Transverse colon (tissue), 4 donors: ENCODE results near the gene OR52B2. TPM values are rescaled to one million over a fixed set of nuclear protein-coding genes. Genes with fewer than 3 reads are reported as not detected.

Experiments
- DNase-seq: peaks from one replicate; pipeline ENCODE4 v3.0.0-alpha.2; 2019
- H3K27ac ChIP-seq, 4 donors: fragments of 200-600 bp; sonication (generic); 2 replicates each; pipeline ENCODE4 v1.5.1; 2016 to 2018; ENCODE audit warnings: inconsistent platforms in 4 of 4
- H3K27me3 ChIP-seq: fragments of 200-600 bp; sonication (generic); 2 replicates; pipeline ENCODE4 v1.5.1; 2017; ENCODE audit warnings: inconsistent platforms
- H3K36me3 ChIP-seq, 4 donors: fragments of 200-600 bp; sonication (generic); 2 replicates each; pipeline ENCODE4 v1.5.1; 2017 to 2019; ENCODE audit warnings: inconsistent platforms in 4 of 4
- H3K4me1 ChIP-seq, 4 donors: fragments of 200-600 bp; sonication (generic); 2 replicates each; pipeline ENCODE4 v1.5.1; 2017 to 2020; ENCODE audit warnings: inconsistent platforms in 4 of 4
- H3K4me3 ChIP-seq, 4 donors: fragments of 200-600 bp; sonication (generic); 1 replicate in 1 of 4; 2 replicates in 3 of 4; pipeline versions ENCODE4 v1.5.1 to v1.6.1; 2017 to 2019; ENCODE audit warnings: inconsistent platforms in 4 of 4
- H3K9me3 ChIP-seq, 2 donors: fragments of 200-600 bp; sonication (generic); 2 replicates each; pipeline ENCODE4 v1.5.1; 2017 to 2019; ENCODE audit warnings: inconsistent platforms in 2 of 2
- EP300 ChIP-seq: sonication (generic); formaldehyde crosslinking; IDR thresholded peaks from one replicate; pipeline ENCODE4 v1.6.1; 2017; ENCODE audit warnings: antibody characterized with exemption, low read depth
- POLR2A ChIP-seq: fragments of 450-650 bp; IDR thresholded peaks from one replicate; pipeline ENCODE4 v1.6.1; 2016; ENCODE audit warnings: antibody characterized with exemption, mild to moderate bottlenecking, moderate library complexity
- POLR2AphosphoS5 ChIP-seq, 3 donors: sonication (generic); formaldehyde crosslinking; IDR thresholded peaks; one replicate each; pipeline ENCODE4 v1.6.1; 2016; ENCODE audit warnings: antibody characterized with exemption in 3 of 3
- WGBS, 2 donors: methylation state at CpG; one replicate each; pipeline ENCODE4 v1.1.5; 2018; ENCODE audit warnings: low coverage in 1 of 2; 5-methylcytosine and 5-hydroxymethylcytosine counted together
- in situ Hi-C, 4 donors: fragments of 200-750 bp; cut with MboI; loops; one replicate each; pipeline versions ENCODE4 v1.15.0 to v1.15.1; 2017; ENCODE audit warnings: low sequenced_read_pairs in 3 of 4, low pct_ligation_motif_present in 1 of 4, low pct_unique_long_range_greater_than_20kb in 1 of 4
- intact Hi-C: fragments of 100-400 bp; cut with DNase I; formaldehyde crosslinking; loops from one replicate; pipeline ENCODE4 v1.15.1; 2023; ENCODE audit warnings: low total_unique reads
- total RNA-seq, 4 donors: library from RNA; depleted of rRNA; stranded (reverse); fragments of >200 nt; gene quantifications; one replicate each; pipeline ENCODE4 v1.1.0, GENCODE V29; 2016
- TF ChIP-seq, protein P1 (sequence below), 5 experiments: fragments of 200-600 bp in 3 of 5; fragments of 450-650 bp in 2 of 5; sonication (generic) in 3 of 5; IDR thresholded peaks; 1 replicate in 2 of 5; 2 replicates in 3 of 5; pipeline ENCODE4 v1.5.1; 2016 to 2017; ENCODE audit warnings: antibody characterized with exemption in 5 of 5, inconsistent platforms in 3 of 5, mild to moderate bottlenecking in 2 of 5, moderate library complexity in 1 of 5

Gene OR52B2
- total RNA-seq, 4 donors from 2014 or later, result 0.41 to 1.6 TPM; not detected in 2

- intact Hi-C loops (no loop called here), in situ Hi-C loops (no loop called here)
- DNase-seq, result no peak
- no peak overlapping the region for H3K4me3 ChIP-seq
- no peaks in the 10 kb centered on the region for H3K9me3 ChIP-seq
- no peaks in the 10 kb centered on the region for H3K4me1 ChIP-seq
- H3K27ac ChIP-seq, result no peak overlapping the region
- TF ChIP-seq POLR2AphosphoS5 (IDR thresholded peaks at IDR 0.05), result no peak
- TF ChIP-seq EP300, result no peak
- TF ChIP-seq, protein P1, sequence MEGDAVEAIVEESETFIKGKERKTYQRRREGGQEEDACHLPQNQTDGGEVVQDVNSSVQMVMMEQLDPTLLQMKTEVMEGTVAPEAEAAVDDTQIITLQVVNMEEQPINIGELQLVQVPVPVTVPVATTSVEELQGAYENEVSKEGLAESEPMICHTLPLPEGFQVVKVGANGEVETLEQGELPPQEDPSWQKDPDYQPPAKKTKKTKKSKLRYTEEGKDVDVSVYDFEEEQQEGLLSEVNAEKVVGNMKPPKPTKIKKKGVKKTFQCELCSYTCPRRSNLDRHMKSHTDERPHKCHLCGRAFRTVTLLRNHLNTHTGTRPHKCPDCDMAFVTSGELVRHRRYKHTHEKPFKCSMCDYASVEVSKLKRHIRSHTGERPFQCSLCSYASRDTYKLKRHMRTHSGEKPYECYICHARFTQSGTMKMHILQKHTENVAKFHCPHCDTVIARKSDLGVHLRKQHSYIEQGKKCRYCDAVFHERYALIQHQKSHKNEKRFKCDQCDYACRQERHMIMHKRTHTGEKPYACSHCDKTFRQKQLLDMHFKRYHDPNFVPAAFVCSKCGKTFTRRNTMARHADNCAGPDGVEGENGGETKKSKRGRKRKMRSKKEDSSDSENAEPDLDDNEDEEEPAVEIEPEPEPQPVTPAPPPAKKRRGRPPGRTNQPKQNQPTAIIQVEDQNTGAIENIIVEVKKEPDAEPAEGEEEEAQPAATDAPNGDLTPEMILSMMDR (IDR thresholded peaks at IDR 0.05), result no peak
- no peak for TF ChIP-seq POLR2A
- no peaks in the 10 kb centered on the region for H3K36me3 ChIP-seq
- H3K27me3 ChIP-seq, result no peaks in the 10 kb centered on the region
Measured at GRCh38 chr11:6191742-6192141, 21.6 kb upstream of the OR52B2 start.

GRCh38 chr11:6175440-6175839, 5.3 kb upstream of the OR52B2 start:
- no peaks in the 10 kb centered on the region for H3K36me3 ChIP-seq
- no peaks in the 10 kb centered on the region for H3K4me1 ChIP-seq
- no peak for DNase-seq
- H3K27me3 ChIP-seq, result no peaks in the 10 kb centered on the region
- H3K9me3 ChIP-seq, result no peaks in the 10 kb centered on the region
- 56 to 75% methylated on average over 2 of the region's 2 CpGs for WGBS, 2 donors
- H3K4me3 ChIP-seq, result no peak overlapping the region
- in situ Hi-C loops, result no loop called here
- H3K27ac ChIP-seq, result no peak overlapping the region
- TF ChIP-seq EP300, result no peak
- TF ChIP-seq, protein P1 (IDR thresholded peaks at IDR 0.05), result no peak
- TF ChIP-seq POLR2AphosphoS5 (IDR thresholded peaks at IDR 0.05), result no peak
- no peak for TF ChIP-seq POLR2A
- intact Hi-C loops, result no loop called here

GRCh38 chr11:6156628-6157359, 13.3 kb downstream of the OR52B2 start:
- H3K9me3 ChIP-seq, result no peaks in the 10 kb centered on the region
- TF ChIP-seq, protein P1 (IDR thresholded peaks at IDR 0.05), result no peak
- TF ChIP-seq POLR2A (no peak), EP300 (no peak), POLR2AphosphoS5 (IDR thresholded peaks at IDR 0.05) (no peak)
- no peak overlapping the region for H3K27ac ChIP-seq
- H3K36me3 ChIP-seq, result no peaks in the 10 kb centered on the region
- no peak overlapping the region for H3K4me3 ChIP-seq
- in situ Hi-C loops (no loop called here), intact Hi-C loops (no loop called here)
- no peak for DNase-seq
- 40 to 84% methylated on average over 2 to 7 of the region's 7 CpGs for WGBS, 2 donors
- H3K27me3 ChIP-seq, result no peaks in the 10 kb centered on the region
- H3K4me1 ChIP-seq, result no peaks in the 10 kb centered on the region

- no peaks in the 10 kb centered on the region for H3K27me3 ChIP-seq
- no peaks in the 10 kb centered on the region for H3K4me1 ChIP-seq
- TF ChIP-seq, protein P1 (IDR thresholded peaks at IDR 0.05), result no peak
- no peak for TF ChIP-seq EP300
- no peak for TF ChIP-seq POLR2AphosphoS5 (IDR thresholded peaks at IDR 0.05)
- no peak for TF ChIP-seq POLR2A
- no peaks in the 10 kb centered on the region for H3K9me3 ChIP-seq
- H3K27ac ChIP-seq, result no peak overlapping the region
- DNase-seq, result no peak
- 91% methylated on average over 2 of the region's 2 CpGs; no CpG with 5 or more reads in 1 of the 2 donors for WGBS, 2 donors
- no peak overlapping the region for H3K4me3 ChIP-seq
- intact Hi-C loops, result no loop called here
- no peaks in the 10 kb centered on the region for H3K36me3 ChIP-seq
- in situ Hi-C loops, result no loop called here
Measured at GRCh38 chr11:6152126-6152525, 18.0 kb downstream of the OR52B2 start.
